Spleen (tissue), 7 donors: Measurements from ENCODE around the gene HDGFL1.

Source experiments
- CTCF ChIP-seq, 11 experiments: fragments of 200-600 bp in 7 of 11; fragments of 450-650 bp in 4 of 11; sonication (generic) in 4 of 11; IDR thresholded peaks in 8 of 11; conservative IDR thresholded peaks in 3 of 11; 1 replicate in 7 of 11; 2 replicates in 4 of 11; pipeline versions ENCODE4 v1.4.0 to v1.8.0; 2016 to 2021; ENCODE audit warnings: antibody characterized with exemption in 11 of 11, inconsistent platforms in 4 of 11, mild to moderate bottlenecking in 1 of 11
- POLR2A ChIP-seq, 3 donors: fragments of 450-650 bp; IDR thresholded peaks; one replicate each; pipeline ENCODE4 v1.5.1; 2017; ENCODE audit warnings: antibody characterized with exemption in 3 of 3, mild to moderate bottlenecking in 1 of 3
- donor health status: DM: no; HTN: no; CAD: no; lungs with moderate emphysema.
- donor health status: DM: no; HTN: no; CAD: no.
- donor health status: DM: no; HTN: no; CAD: no.

DNA sequence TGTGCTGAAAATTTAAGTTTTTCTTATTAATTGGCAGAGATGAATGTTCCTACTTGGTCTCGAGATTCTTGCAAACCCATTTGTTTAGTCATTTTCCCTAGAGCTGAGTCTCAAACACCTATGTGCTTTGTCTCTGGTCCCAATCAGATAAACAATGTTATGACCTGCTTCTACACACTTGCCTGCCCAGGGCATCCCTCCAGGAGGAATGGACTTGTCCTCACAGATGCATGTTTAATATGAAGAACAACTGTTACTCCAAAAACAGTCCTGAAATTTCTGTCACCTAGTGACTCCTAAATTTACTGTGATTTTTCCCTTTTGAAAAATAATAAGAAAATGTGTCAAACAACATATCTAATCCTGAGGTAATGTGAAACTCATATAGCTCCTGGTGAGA, 43.7 kb downstream of the HDGFL1 start:
- no peak for TF ChIP-seq CTCF (IDR thresholded peaks at IDR 0.05 in 8 of 11, conservative IDR thresholded peaks at IDR 0.05 in 3 of 11)
- TF ChIP-seq POLR2A (IDR thresholded peaks at IDR 0.05) = no peak
